Central memory CD8-positive, alpha-beta T cell (primary cell): ENCODE data around the gene KNSTRN.
A peak's percentile ranks its signal among the peaks of the same experiment; 100 is the strongest.

Source experiments
- ATAC-seq: fragments of 150-1000 bp; cut with Tn5 transposase; replicated peaks from 2 replicates; pipeline ENCODE4 v1.10.0; 2022; ENCODE audit warnings: mild to moderate bottlenecking, moderate FRiP score, moderate number of reproducible peaks; ENCODE audit not compliant: poor library complexity, severe bottlenecking; ENCODE audit errors: extremely low read depth
- DNase-seq, 2 donors: peaks; one replicate each; pipeline ENCODE4 v3.0.0; 2021; ENCODE audit warnings: low spot score in 2 of 2
- H3K27ac Mint-ChIP-seq: one replicate; pipeline ENCODE4 v1.8.0; 2022; ENCODE audit warnings: low read depth, mild to moderate bottlenecking, moderate library complexity, mixed read lengths
- H3K27me3 Mint-ChIP-seq: one replicate; pipeline ENCODE4 v1.8.0; 2022; ENCODE audit warnings: mixed read lengths
- H3K36me3 Mint-ChIP-seq: one replicate; pipeline ENCODE4 v1.8.0; 2022; ENCODE audit warnings: mild to moderate bottlenecking, moderate library complexity, mixed read lengths; ENCODE audit not compliant: insufficient read depth
- H3K4me1 Mint-ChIP-seq: one replicate; pipeline ENCODE4 v1.8.0; 2022; ENCODE audit warnings: mixed read lengths
- H3K4me3 Mint-ChIP-seq: one replicate; pipeline ENCODE4 v1.8.0; 2022; ENCODE audit warnings: mild to moderate bottlenecking, moderate library complexity, mixed read lengths
- H3K9me3 Mint-ChIP-seq: one replicate; pipeline ENCODE4 v1.8.0; 2022; ENCODE audit warnings: mixed read lengths

The KNSTRN gene

DNA sequence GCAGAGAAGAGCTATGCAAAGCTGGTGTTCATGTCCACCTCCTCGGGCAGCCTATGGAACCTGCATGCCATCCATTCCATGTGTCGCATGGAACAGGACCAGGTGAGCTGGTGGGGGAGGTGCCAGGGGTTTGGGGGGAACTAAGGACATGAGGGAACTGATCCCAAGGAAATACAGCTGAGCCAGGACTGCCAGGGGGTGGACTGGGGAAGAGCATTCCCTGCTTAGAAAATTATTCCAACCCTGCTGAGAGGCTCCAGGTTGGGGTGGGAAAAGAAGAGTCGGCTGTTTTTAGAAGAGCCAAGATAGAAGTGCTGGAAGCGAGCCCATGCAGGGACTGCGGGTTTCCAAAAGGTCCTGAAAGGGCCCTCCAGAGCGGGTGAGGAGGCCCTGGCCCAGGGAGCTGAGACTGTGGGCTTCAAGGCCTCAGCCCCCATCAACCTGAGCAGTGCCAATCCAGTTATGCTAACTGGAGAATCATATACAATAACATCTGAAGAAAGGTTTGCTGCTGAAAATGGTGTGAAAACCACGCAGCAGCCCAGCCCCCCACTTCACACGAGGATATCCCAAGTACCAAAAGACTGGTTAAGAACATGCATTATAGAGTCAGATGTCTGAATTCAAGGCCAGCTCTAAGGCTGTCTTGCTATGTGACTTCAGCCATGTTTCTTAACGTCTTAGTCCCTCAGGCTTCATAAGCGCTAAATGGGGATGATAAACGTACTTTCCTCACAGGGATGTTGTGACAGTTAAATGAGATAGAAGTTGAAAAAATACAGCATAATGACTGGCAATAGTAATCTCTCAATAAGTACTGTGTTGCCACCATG is 16.7 kb upstream of the KNSTRN start:
- Mint-ChIP-seq H3K9me3 (no peaks in the 10 kb centered on the region), H3K27me3 (no peaks in the 10 kb centered on the region), H3K4me3 (no peak overlapping the region), H3K36me3 (no peaks in the 10 kb centered on the region), H3K4me1 (peaks cover 52% of the 10 kb centered on the region), H3K27ac (peak overlapping the region; percentile 44)
- ATAC-seq (no peak), DNase-seq (no peak)

GRCh38 chr15:40366457-40367370 is 15.8 kb upstream of the KNSTRN start:
- H3K27ac Mint-ChIP-seq: peak overlapping the region; percentile 89
- DNase-seq (no peak), ATAC-seq (no peak)
- H3K27me3 Mint-ChIP-seq: no peaks in the 10 kb centered on the region
- no peaks in the 10 kb centered on the region for H3K36me3 Mint-ChIP-seq
- peak overlapping the region; percentile 83 for H3K4me3 Mint-ChIP-seq
- peaks cover 52% of the 10 kb centered on the region for H3K4me1 Mint-ChIP-seq
- H3K9me3 Mint-ChIP-seq: no peaks in the 10 kb centered on the region

DNA sequence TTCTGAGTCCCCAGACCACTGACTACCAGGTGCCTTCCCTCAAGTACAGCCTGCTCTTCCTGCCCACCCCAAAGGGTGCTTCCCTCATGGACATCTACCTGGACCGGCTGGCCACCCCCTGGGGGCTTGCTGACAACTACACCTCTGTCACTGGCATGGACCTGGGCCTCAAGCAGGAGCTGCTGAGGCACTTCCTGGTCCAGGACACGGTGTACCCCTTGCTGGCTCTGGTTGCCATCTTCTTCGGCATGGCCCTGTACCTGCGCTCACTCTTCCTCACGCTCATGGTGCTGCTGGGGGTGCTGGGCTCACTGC is 15.2 kb upstream of the KNSTRN start:
- ATAC-seq (no peak), DNase-seq (no peak)
- Mint-ChIP-seq H3K27me3 (no peaks in the 10 kb centered on the region), H3K36me3 (no peaks in the 10 kb centered on the region), H3K27ac (peak overlapping the region; percentile 89), H3K4me1 (peaks cover 48% of the 10 kb centered on the region), H3K4me3 (peak overlapping the region; percentile 83), H3K9me3 (no peaks in the 10 kb centered on the region)

- Mint-ChIP-seq H3K9me3 (no peaks in the 10 kb centered on the region), H3K4me1 (peaks cover 43% of the 10 kb centered on the region), H3K27ac (peak overlapping the region; percentile 89), H3K36me3 (no peaks in the 10 kb centered on the region), H3K27me3 (no peaks in the 10 kb centered on the region), H3K4me3 (peak overlapping the region; percentile 83)
- DNase-seq (peak; percentile 72 to 88), ATAC-seq (peak; percentile 97)
Measured at GRCh38 chr15:40367686-40368611, 14.6 kb upstream of the KNSTRN start.

GRCh38 chr15:40368719-40369473 is 13.6 kb upstream of the KNSTRN start:
- H3K9me3 Mint-ChIP-seq: no peaks in the 10 kb centered on the region
- H3K27me3 Mint-ChIP-seq: no peaks in the 10 kb centered on the region
- ATAC-seq (no peak), DNase-seq (no peak)
- peak overlapping the region; percentile 31 for H3K4me3 Mint-ChIP-seq
- peaks cover 38% of the 10 kb centered on the region for H3K4me1 Mint-ChIP-seq
- peaks cover under 1% of the 10 kb centered on the region for H3K36me3 Mint-ChIP-seq
- peak overlapping the region; percentile 29 for H3K27ac Mint-ChIP-seq

DNA sequence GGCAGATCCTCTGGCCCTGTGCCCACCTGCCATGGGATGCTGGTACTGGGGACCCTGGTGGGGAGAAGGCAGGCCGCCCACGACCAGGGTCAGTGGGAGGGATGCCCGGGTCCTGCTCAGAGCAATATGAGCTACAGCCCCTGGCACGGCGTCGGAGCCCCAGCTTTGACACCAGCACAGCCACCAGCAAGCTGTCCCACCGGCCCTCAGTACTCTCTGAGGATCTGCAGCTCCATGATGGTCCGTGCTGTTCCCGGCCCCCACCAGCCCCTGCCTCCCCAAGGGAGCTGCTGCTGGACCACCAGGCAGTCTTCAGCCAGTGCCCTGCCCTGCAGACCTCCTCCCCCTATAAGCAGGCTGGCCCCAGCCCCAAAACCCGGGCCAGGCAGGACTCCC is 13.0 kb upstream of the KNSTRN start:
- peak overlapping the region; percentile 29 for H3K27ac Mint-ChIP-seq
- H3K4me3 Mint-ChIP-seq: peak overlapping the region; percentile 31
- peaks cover 33% of the 10 kb centered on the region for H3K4me1 Mint-ChIP-seq
- ATAC-seq (no peak), DNase-seq (no peak)
- no peaks in the 10 kb centered on the region for H3K27me3 Mint-ChIP-seq
- peaks cover 2% of the 10 kb centered on the region for H3K36me3 Mint-ChIP-seq
- no peaks in the 10 kb centered on the region for H3K9me3 Mint-ChIP-seq

DNA sequence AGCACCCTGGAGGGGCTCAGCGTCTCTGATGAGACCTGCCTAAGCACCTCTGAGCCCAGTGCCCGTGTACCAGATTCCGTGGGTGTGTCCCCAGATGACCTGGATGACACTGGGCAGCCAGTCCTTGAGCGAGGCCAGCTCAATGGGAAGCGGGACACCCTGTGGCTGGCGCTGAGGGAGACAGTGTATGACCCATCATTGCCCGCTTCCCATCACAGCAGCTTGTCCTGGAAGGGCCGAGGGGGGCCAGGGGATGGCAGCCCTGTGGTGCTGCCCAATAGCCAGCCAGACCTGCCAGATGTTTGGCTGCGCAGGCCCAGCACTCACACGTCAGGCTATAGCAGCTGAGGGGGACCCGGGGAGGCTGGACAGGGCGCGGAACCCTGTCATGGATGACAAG is 12.6 kb upstream of the KNSTRN start:
- ATAC-seq (no peak), DNase-seq (no peak)
- Mint-ChIP-seq H3K36me3 (peaks cover 2% of the 10 kb centered on the region), H3K4me1 (peaks cover 30% of the 10 kb centered on the region), H3K27me3 (no peaks in the 10 kb centered on the region), H3K27ac (no peak overlapping the region), H3K9me3 (no peaks in the 10 kb centered on the region), H3K4me3 (no peak overlapping the region)

- H3K4me1 Mint-ChIP-seq: peaks cover 7% of the 10 kb centered on the region
- no peaks in the 10 kb centered on the region for H3K9me3 Mint-ChIP-seq
- peaks cover 2% of the 10 kb centered on the region for H3K36me3 Mint-ChIP-seq
- H3K4me3 Mint-ChIP-seq: no peak overlapping the region
- no peaks in the 10 kb centered on the region for H3K27me3 Mint-ChIP-seq
- DNase-seq (no peak), ATAC-seq (no peak)
- no peak overlapping the region for H3K27ac Mint-ChIP-seq
Measured at GRCh38 chr15:40372981-40373380, 9.5 kb upstream of the KNSTRN start.

DNA sequence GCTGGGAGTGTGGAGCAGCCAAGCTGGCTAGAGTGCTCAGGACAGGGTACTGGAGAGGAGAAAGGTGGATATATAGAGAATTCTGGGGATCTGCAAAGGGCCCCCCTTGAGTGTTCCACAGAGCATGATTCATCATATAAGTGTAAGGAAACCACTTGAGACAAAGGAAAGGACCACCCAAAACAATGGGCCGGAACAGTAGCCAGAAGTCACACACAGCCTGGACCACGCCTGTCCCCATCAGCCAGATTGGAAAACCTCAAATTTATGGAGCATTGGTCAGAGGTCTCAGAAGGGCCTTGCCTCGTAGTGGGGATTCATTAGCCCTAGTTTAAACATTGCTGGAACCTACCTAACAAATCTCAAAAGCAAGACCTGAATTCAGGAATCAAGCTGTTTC is 4.9 kb upstream of the KNSTRN start:
- peaks cover 3% of the 10 kb centered on the region for H3K4me1 Mint-ChIP-seq
- H3K9me3 Mint-ChIP-seq: no peaks in the 10 kb centered on the region
- H3K4me3 Mint-ChIP-seq: no peak overlapping the region
- DNase-seq (no peak), ATAC-seq (no peak)
- H3K36me3 Mint-ChIP-seq: peaks cover 2% of the 10 kb centered on the region
- no peak overlapping the region for H3K27ac Mint-ChIP-seq
- no peaks in the 10 kb centered on the region for H3K27me3 Mint-ChIP-seq

GRCh38 chr15:40379374-40379773 is 3.1 kb upstream of the KNSTRN start:
- Mint-ChIP-seq H3K36me3 (peaks cover 1% of the 10 kb centered on the region), H3K4me1 (peaks cover 14% of the 10 kb centered on the region), H3K4me3 (no peak overlapping the region), H3K9me3 (no peaks in the 10 kb centered on the region), H3K27me3 (no peaks in the 10 kb centered on the region), H3K27ac (no peak overlapping the region)
- ATAC-seq (no peak), DNase-seq (no peak)

- ATAC-seq (no peak), DNase-seq (no peak)
- Mint-ChIP-seq H3K9me3 (no peaks in the 10 kb centered on the region), H3K27ac (no peak overlapping the region), H3K27me3 (no peaks in the 10 kb centered on the region), H3K4me1 (peaks cover 14% of the 10 kb centered on the region), H3K36me3 (peaks cover 1% of the 10 kb centered on the region), H3K4me3 (no peak overlapping the region)
Measured at GRCh38 chr15:40379853-40380252, 2.7 kb upstream of the KNSTRN start.

GRCh38 chr15:40380636-40381035 is 1.9 kb upstream of the KNSTRN start:
- Mint-ChIP-seq H3K4me1 (peaks cover 14% of the 10 kb centered on the region), H3K27me3 (no peaks in the 10 kb centered on the region), H3K9me3 (no peaks in the 10 kb centered on the region), H3K36me3 (peaks cover 1% of the 10 kb centered on the region), H3K4me3 (no peak overlapping the region), H3K27ac (no peak overlapping the region)
- DNase-seq (no peak), ATAC-seq (no peak)
